ENCODE results near the gene LRRC49. TPM values are rescaled to one million over a fixed set of nuclear protein-coding genes. Genes with fewer than 3 reads are reported as not detected.
"Not testable (repeated sequence)": the region's sequence is repeated elsewhere in the genome, so short reads cannot be mapped to it uniquely, and the experiment has no call there.

Gene LRRC49
- total RNA-seq, 1 donor from 2014 or later: 18.0 TPM

- no peak for DNase-seq (ENCODE audit: low read depth)
These were observed 19.6 kb downstream of the LRRC49 start for GRCh38 chr15:70912187-70912586.

GRCh38 chr15:70916531-70916930 lies 23.9 kb downstream of the LRRC49 start:
- no peak for DNase-seq (ENCODE audit: low read depth)
- H3K4me3 ChIP-seq (ENCODE audit: low read depth, low read length): no peak overlapping the region
- no peak for TF ChIP-seq CTCF (conservative IDR thresholded peaks at IDR 0.05; ENCODE audit: low read depth, low read length)

More at GRCh38 chr15:70912187-70912586, 19.6 kb downstream of the LRRC49 start:
- no peak for TF ChIP-seq CTCF (conservative IDR thresholded peaks at IDR 0.05; ENCODE audit: low read depth, low read length)
- H3K4me3 ChIP-seq (ENCODE audit: low read depth, low read length): no peak overlapping the region

GRCh38 chr15:70917955-70918354 lies 25.3 kb downstream of the LRRC49 start:
- DNase-seq (ENCODE audit: low read depth): no peak
- TF ChIP-seq CTCF (conservative IDR thresholded peaks at IDR 0.05; ENCODE audit: low read depth, low read length): no peak
- H3K4me3 ChIP-seq (ENCODE audit: low read depth, low read length): no peak overlapping the region

GRCh38 chr15:70920981-70921696 lies 28.5 kb downstream of the LRRC49 start:
- TF ChIP-seq CTCF (conservative IDR thresholded peaks at IDR 0.05; ENCODE audit: low read depth, low read length): no peak
- H3K4me3 ChIP-seq (ENCODE audit: low read depth, low read length): no peak overlapping the region
- DNase-seq (ENCODE audit: low read depth): no peak

GRCh38 chr15:70922119-70922518 lies 29.5 kb downstream of the LRRC49 start:
- DNase-seq (ENCODE audit: low read depth): no peak
- no peak for TF ChIP-seq CTCF (conservative IDR thresholded peaks at IDR 0.05; ENCODE audit: low read depth, low read length)
- no peak overlapping the region for H3K4me3 ChIP-seq (ENCODE audit: low read depth, low read length)

GRCh38 chr15:70923311-70924080 lies 30.9 kb downstream of the LRRC49 start:
- no peak for TF ChIP-seq CTCF (conservative IDR thresholded peaks at IDR 0.05; ENCODE audit: low read depth, low read length)
- DNase-seq (ENCODE audit: low read depth): no peak
- no peak overlapping the region for H3K4me3 ChIP-seq (ENCODE audit: low read depth, low read length)

GRCh38 chr15:70926914-70927313 lies 34.3 kb downstream of the LRRC49 start:
- H3K4me3 ChIP-seq (ENCODE audit: low read depth, low read length); DNase-seq (ENCODE audit: low read depth): not testable (repeated sequence)

Measured in epithelial cell of proximal tubule (primary cell).